Trophoblast cell (in vitro differentiated cells and primary cell): Measurements from ENCODE around the gene FYTTD1.

Experiments used
- DNase-seq, 2 donors: peaks; one replicate each; pipeline ENCODE4 v3.0.0-alpha.2; 2016
- H2AFZ ChIP-seq: 2 replicates; pipeline ENCODE4 v1.6.1; 2013; ENCODE audit warnings: low read length, moderate library complexity, mild to moderate bottlenecking; ENCODE audit not compliant: insufficient read depth, poor library complexity
- H2AK5ac ChIP-seq: 2 replicates; pipeline ENCODE4 v1.6.1; 2013; ENCODE audit warnings: mild to moderate bottlenecking, low read length
- H2BK120ac ChIP-seq: 2 replicates; pipeline ENCODE4 v1.6.1; 2013; ENCODE audit warnings: low read length, mild to moderate bottlenecking, moderate library complexity; ENCODE audit not compliant: insufficient read depth, poor library complexity
- H2BK12ac ChIP-seq: 2 replicates; pipeline ENCODE4 v1.6.1; 2013; ENCODE audit warnings: mild to moderate bottlenecking, low read length, moderate library complexity
- H2BK5ac ChIP-seq: 2 replicates; pipeline ENCODE4 v1.6.1; 2013; ENCODE audit warnings: low read length, low read depth, moderate library complexity, mild to moderate bottlenecking; ENCODE audit not compliant: poor library complexity
- H3K14ac ChIP-seq: 2 replicates; pipeline ENCODE4 v1.6.1; 2013; ENCODE audit warnings: mild to moderate bottlenecking, low read length
- H3K18ac ChIP-seq: 2 replicates; pipeline ENCODE4 v1.6.1; 2013; ENCODE audit warnings: mild to moderate bottlenecking, low read length
- H3K23ac ChIP-seq: 2 replicates; pipeline ENCODE4 v1.6.1; 2013; ENCODE audit warnings: low read length
- H3K27ac ChIP-seq: 2 replicates; pipeline ENCODE4 v1.5.1; 2013; ENCODE audit warnings: low read depth, mild to moderate bottlenecking, inconsistent platforms, low read length, moderate library complexity
- H3K27me3 ChIP-seq: 2 replicates; pipeline ENCODE4 v1.6.1; 2013; ENCODE audit warnings: inconsistent platforms, mild to moderate bottlenecking, low read length, moderate library complexity; ENCODE audit not compliant: insufficient read depth
- H3K36me3 ChIP-seq, 2 experiments: 1 replicate in 1 of 2; 2 replicates in 1 of 2; pipeline ENCODE4 v1.6.1; 2013; ENCODE audit warnings: low read length in 2 of 2, mild to moderate bottlenecking in 2 of 2, moderate library complexity in 1 of 2; ENCODE audit not compliant: insufficient read depth in 2 of 2, control insufficient read depth in 1 of 2
- H3K4ac ChIP-seq: 2 replicates; pipeline ENCODE4 v1.6.1; 2013; ENCODE audit warnings: low read depth, mild to moderate bottlenecking, low read length, moderate library complexity
- H3K4me1 ChIP-seq, 2 experiments: 1 replicate in 1 of 2; 2 replicates in 1 of 2; pipeline ENCODE4 v1.6.1; 2013; ENCODE audit warnings: low read length in 2 of 2, mild to moderate bottlenecking in 2 of 2, moderate library complexity in 1 of 2; ENCODE audit not compliant: insufficient read depth in 2 of 2, control insufficient read depth in 1 of 2
- H3K4me2 ChIP-seq: 2 replicates; pipeline ENCODE4 v1.6.1; 2013; ENCODE audit warnings: inconsistent platforms, mild to moderate bottlenecking, low read length, moderate library complexity
- H3K4me3 ChIP-seq: 2 replicates; pipeline ENCODE4 v1.5.1; 2013; ENCODE audit warnings: mild to moderate bottlenecking, low read depth, low read length, inconsistent platforms
- H3K79me1 ChIP-seq: one replicate; pipeline ENCODE4 v1.6.1; 2013; ENCODE audit warnings: low read length
- H3K79me2 ChIP-seq: 2 replicates; pipeline ENCODE4 v1.6.1; 2013; ENCODE audit warnings: low read length, mild to moderate bottlenecking; ENCODE audit not compliant: control insufficient read depth, insufficient read depth, poor library complexity
- H3K9ac ChIP-seq: 2 replicates; pipeline ENCODE4 v1.6.1; 2013; ENCODE audit warnings: mild to moderate bottlenecking, low read length
- H3K9me3 ChIP-seq: 2 replicates; pipeline ENCODE4 v1.6.1; 2013; ENCODE audit warnings: low read depth, mild to moderate bottlenecking, control low read depth, inconsistent platforms, low read length; ENCODE audit not compliant: insufficient read depth
- H4K12ac ChIP-seq: 2 replicates; pipeline ENCODE4 v1.6.1; 2013; ENCODE audit warnings: low read depth, mild to moderate bottlenecking, low read length, moderate library complexity
- H4K8ac ChIP-seq: 2 replicates; pipeline ENCODE4 v1.6.1; 2013; ENCODE audit warnings: low read depth, mild to moderate bottlenecking, low read length, moderate library complexity
- H4K91ac ChIP-seq: one replicate; pipeline ENCODE4 v1.6.1; 2013; ENCODE audit warnings: low read depth, mild to moderate bottlenecking, low read length, moderate library complexity
- WGBS: extraction: QIAGEN DNeasy Blood & Tissue Kit; methylation state at CpG from one replicate; pipeline ENCODE4 v1.1.7; 2013; ENCODE audit warnings: missing lambda C conversion rate; ENCODE audit not compliant: insufficient read length, insufficient coverage; ENCODE audit errors: extremely low coverage; 5-methylcytosine and 5-hydroxymethylcytosine counted together

The FYTTD1 gene

GRCh38 chr3:197814372-197814771, 64.7 kb downstream of the FYTTD1 start:
- H3K4me1 ChIP-seq = peaks cover 0 to 2% of the 10 kb centered on the region in 2 experiments
- H3K4me3 ChIP-seq = no peak overlapping the region
- no peak overlapping the region for H3K23ac ChIP-seq
- H3K4me2 ChIP-seq = no peak overlapping the region
- H3K79me2 ChIP-seq = peaks cover 1% of the 10 kb centered on the region
- H4K8ac ChIP-seq = no peak overlapping the region
- WGBS = no CpG with 5 or more reads among the region's 4 CpGs
- H2AFZ ChIP-seq = no peak overlapping the region
- no peak overlapping the region for H4K12ac ChIP-seq
- no peak overlapping the region for H3K14ac ChIP-seq
- no peaks in the 10 kb centered on the region for H3K36me3 ChIP-seq
- no peak overlapping the region for H3K4ac ChIP-seq
- no peak overlapping the region for H4K91ac ChIP-seq
- H3K9me3 ChIP-seq = no peaks in the 10 kb centered on the region
- H3K27me3 ChIP-seq = no peaks in the 10 kb centered on the region
- H2BK120ac ChIP-seq = no peak overlapping the region
- no peak overlapping the region for H3K27ac ChIP-seq
- no peak overlapping the region for H2BK5ac ChIP-seq
- no peak overlapping the region for H2AK5ac ChIP-seq
- no peak for DNase-seq
- no peak overlapping the region for H3K9ac ChIP-seq
- no peak overlapping the region for H3K18ac ChIP-seq
- H3K79me1 ChIP-seq = no peaks in the 10 kb centered on the region
- no peak overlapping the region for H2BK12ac ChIP-seq

DNA sequence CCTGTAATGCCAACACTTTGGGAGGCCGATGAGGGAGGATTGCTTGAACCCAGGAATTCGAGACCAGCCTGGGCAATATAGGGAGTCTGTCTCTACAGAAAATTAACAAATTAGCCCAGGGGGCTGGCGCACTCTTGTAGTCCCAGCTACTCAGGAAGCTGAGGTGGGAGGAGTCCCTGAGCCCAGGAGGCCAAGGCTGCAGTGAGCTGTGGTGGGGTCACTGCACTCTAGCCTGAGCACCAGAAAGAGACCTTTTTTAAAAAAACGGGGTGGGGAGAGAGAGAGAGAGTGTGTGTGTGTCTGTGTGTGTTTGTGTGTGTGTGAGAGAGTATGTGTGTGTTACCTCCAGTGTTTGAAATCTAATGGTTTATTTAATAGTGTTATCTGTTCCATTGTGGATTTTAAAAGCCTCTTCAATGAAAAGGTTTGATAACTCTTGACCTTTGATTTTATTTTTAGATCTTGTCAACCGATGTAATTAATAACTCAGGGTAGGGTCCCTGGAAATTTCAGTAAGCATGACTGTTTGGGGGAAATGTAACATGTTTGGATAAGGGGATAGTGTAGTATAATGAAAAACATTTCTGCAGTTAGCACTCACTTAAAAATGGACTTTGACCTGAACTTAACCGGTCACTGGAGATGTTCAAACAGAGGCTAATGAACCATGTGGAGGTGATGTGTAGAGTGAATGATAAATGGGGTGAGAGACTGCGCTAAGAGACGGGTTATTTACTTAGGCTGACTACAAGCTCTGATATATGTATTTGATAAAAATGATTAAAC, 71.1 kb downstream of the FYTTD1 start:
- no peak overlapping the region for H2AFZ ChIP-seq
- H3K27me3 ChIP-seq = no peaks in the 10 kb centered on the region
- no peak overlapping the region for H3K4ac ChIP-seq
- H2BK120ac ChIP-seq = no peak overlapping the region
- no peak overlapping the region for H4K12ac ChIP-seq
- H3K14ac ChIP-seq = no peak overlapping the region
- H3K9ac ChIP-seq = no peak overlapping the region
- H3K23ac ChIP-seq = no peak overlapping the region
- no peak overlapping the region for H2BK12ac ChIP-seq
- H3K4me3 ChIP-seq = no peak overlapping the region
- no peaks in the 10 kb centered on the region for H3K9me3 ChIP-seq
- no peaks in the 10 kb centered on the region for H3K79me2 ChIP-seq
- H4K8ac ChIP-seq = no peak overlapping the region
- DNase-seq = no peak
- no peaks in the 10 kb centered on the region for H3K79me1 ChIP-seq
- H3K36me3 ChIP-seq = peaks cover 10 to 11% of the 10 kb centered on the region in 2 experiments
- no CpG with 5 or more reads among the region's 8 CpGs for WGBS
- no peak overlapping the region for H3K4me2 ChIP-seq
- no peak overlapping the region for H2AK5ac ChIP-seq
- H4K91ac ChIP-seq = no peak overlapping the region
- no peak overlapping the region for H3K27ac ChIP-seq
- no peak overlapping the region for H2BK5ac ChIP-seq
- H3K4me1 ChIP-seq = no peaks in the 10 kb centered on the region
- no peak overlapping the region for H3K18ac ChIP-seq

- DNase-seq = no peak
- H3K4me1 ChIP-seq = no peaks in the 10 kb centered on the region
- no peak overlapping the region for H3K23ac ChIP-seq
- H3K27ac ChIP-seq = no peak overlapping the region
- no peak overlapping the region for H3K4me2 ChIP-seq
- no peak overlapping the region for H2AFZ ChIP-seq
- no peak overlapping the region for H2AK5ac ChIP-seq
- WGBS = no CpG with 5 or more reads among the region's 3 CpGs
- no peak overlapping the region for H2BK5ac ChIP-seq
- H3K9ac ChIP-seq = no peak overlapping the region
- H3K27me3 ChIP-seq = no peaks in the 10 kb centered on the region
- no peak overlapping the region for H4K91ac ChIP-seq
- H3K4me3 ChIP-seq = no peak overlapping the region
- no peaks in the 10 kb centered on the region for H3K79me2 ChIP-seq
- no peak overlapping the region for H3K14ac ChIP-seq
- H2BK120ac ChIP-seq = no peak overlapping the region
- H3K18ac ChIP-seq = no peak overlapping the region
- no peak overlapping the region for H4K8ac ChIP-seq
- H3K9me3 ChIP-seq = no peaks in the 10 kb centered on the region
- H3K79me1 ChIP-seq = no peaks in the 10 kb centered on the region
- H2BK12ac ChIP-seq = no peak overlapping the region
- H4K12ac ChIP-seq = no peak overlapping the region
- H3K36me3 ChIP-seq = peaks cover 14 to 22% of the 10 kb centered on the region in 2 experiments
- H3K4ac ChIP-seq = no peak overlapping the region
Measured at GRCh38 chr3:197829397-197830045, 79.8 kb downstream of the FYTTD1 start.

DNA sequence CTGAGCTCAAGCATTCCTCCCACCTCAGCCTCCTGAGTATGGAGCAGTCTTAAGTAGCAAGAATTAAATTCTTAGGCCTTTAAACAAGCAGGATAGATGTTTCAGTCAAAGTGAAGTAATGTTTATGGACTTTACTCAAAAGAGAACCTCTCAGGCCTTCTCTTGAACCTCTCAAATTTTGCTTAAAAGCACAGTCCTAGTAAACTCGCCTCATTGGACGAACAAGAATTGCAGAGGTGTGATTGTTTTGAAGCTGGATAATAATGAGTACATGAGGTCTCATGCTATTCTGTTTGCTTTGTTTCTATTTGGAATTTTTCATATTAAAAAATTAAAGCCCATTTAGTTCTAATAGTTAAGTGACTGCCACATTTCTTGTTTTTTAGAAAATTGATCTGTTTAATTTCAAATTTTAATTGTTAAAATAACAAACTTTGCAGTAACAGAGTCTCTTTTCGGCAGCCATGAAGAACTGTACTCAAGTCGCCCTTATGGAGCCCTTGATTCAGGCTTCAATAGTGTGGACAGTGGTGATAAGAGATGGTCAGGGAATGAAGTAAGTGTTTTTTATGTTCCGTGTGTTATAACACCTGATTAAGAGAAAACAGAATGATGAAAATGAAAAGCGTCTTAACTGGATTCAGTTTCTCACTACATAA, 80.8 kb downstream of the FYTTD1 start:
- no peaks in the 10 kb centered on the region for H3K4me1 ChIP-seq
- H4K12ac ChIP-seq = no peak overlapping the region
- H4K8ac ChIP-seq = no peak overlapping the region
- no peak overlapping the region for H3K4me2 ChIP-seq
- H3K9me3 ChIP-seq = no peaks in the 10 kb centered on the region
- no peak overlapping the region for H2BK120ac ChIP-seq
- H3K9ac ChIP-seq = no peak overlapping the region
- no peak overlapping the region for H2AFZ ChIP-seq
- no peak overlapping the region for H3K4ac ChIP-seq
- no peak overlapping the region for H3K18ac ChIP-seq
- DNase-seq = no peak
- no peak overlapping the region for H2BK5ac ChIP-seq
- no peak overlapping the region for H3K4me3 ChIP-seq
- H3K36me3 ChIP-seq = peaks cover 20 to 22% of the 10 kb centered on the region in 2 experiments
- H3K27me3 ChIP-seq = no peaks in the 10 kb centered on the region
- no CpG with 5 or more reads among the region's 6 CpGs for WGBS
- H3K14ac ChIP-seq = no peak overlapping the region
- H3K79me2 ChIP-seq = no peaks in the 10 kb centered on the region
- no peak overlapping the region for H3K23ac ChIP-seq
- no peak overlapping the region for H4K91ac ChIP-seq
- no peak overlapping the region for H2BK12ac ChIP-seq
- no peak overlapping the region for H2AK5ac ChIP-seq
- no peak overlapping the region for H3K27ac ChIP-seq
- no peaks in the 10 kb centered on the region for H3K79me1 ChIP-seq
